Measurements from ENCODE around the gene PTBP1.

The PTBP1 gene

GRCh38 chr19:805166-805551 lies 7.9 kb downstream of the PTBP1 start:
- TF ChIP-seq POLR2A (IDR thresholded peaks at IDR 0.05; ENCODE audit: low read depth, low read length), result no peak
- FAIRE-seq, result no peak
- DNase-seq (ENCODE audit: insufficient read length, low spot score), result no peak

GRCh38 chr19:805600-806550 lies 8.6 kb downstream of the PTBP1 start:
- TF ChIP-seq POLR2A (IDR thresholded peaks at IDR 0.05; ENCODE audit: low read depth, low read length), result no peak
- FAIRE-seq (no peak), DNase-seq (ENCODE audit: insufficient read length, low spot score) (no peak)

GRCh38 chr19:806815-807421 lies 9.7 kb downstream of the PTBP1 start:
- FAIRE-seq (no peak), DNase-seq (ENCODE audit: insufficient read length, low spot score) (no peak)
- no peak for TF ChIP-seq POLR2A (IDR thresholded peaks at IDR 0.05; ENCODE audit: low read depth, low read length)

- no peak for TF ChIP-seq POLR2A (IDR thresholded peaks at IDR 0.05; ENCODE audit: low read depth, low read length)
- FAIRE-seq, result no peak
- DNase-seq (ENCODE audit: insufficient read length, low spot score), result no peak
These were observed 10.6 kb downstream of the PTBP1 start for GRCh38 chr19:807627-808422.

GRCh38 chr19:808423-808775 lies 11.1 kb downstream of the PTBP1 start:
- no peak for FAIRE-seq
- no peak for TF ChIP-seq POLR2A (IDR thresholded peaks at IDR 0.05; ENCODE audit: low read depth, low read length)
- no peak for DNase-seq (ENCODE audit: insufficient read length, low spot score)

- no peak for TF ChIP-seq POLR2A (IDR thresholded peaks at IDR 0.05; ENCODE audit: low read depth, low read length)
- FAIRE-seq (no peak), DNase-seq (ENCODE audit: insufficient read length, low spot score) (peak; percentile 18)
These were observed 13.0 kb downstream of the PTBP1 start for GRCh38 chr19:810077-810855.

- no peak for FAIRE-seq
- no peak for DNase-seq (ENCODE audit: insufficient read length, low spot score)
- TF ChIP-seq POLR2A (IDR thresholded peaks at IDR 0.05; ENCODE audit: low read depth, low read length), result no peak
These were observed 13.7 kb downstream of the PTBP1 start for GRCh38 chr19:810883-811489.

GRCh38 chr19:811506-812048 lies 14.3 kb downstream of the PTBP1 start:
- TF ChIP-seq POLR2A (IDR thresholded peaks at IDR 0.05; ENCODE audit: low read depth, low read length), result no peak
- DNase-seq (ENCODE audit: insufficient read length, low spot score) (no peak), FAIRE-seq (no peak)

GRCh38 chr19:812049-812746 lies 14.9 kb downstream of the PTBP1 start:
- no peak for DNase-seq (ENCODE audit: insufficient read length, low spot score)

GRCh38 chr19:812747-813218 lies 15.5 kb downstream of the PTBP1 start:
- FAIRE-seq, result no peak
- DNase-seq (ENCODE audit: insufficient read length, low spot score), result no peak

More at GRCh38 chr19:812049-812746, 14.9 kb downstream of the PTBP1 start:
- no peak for TF ChIP-seq POLR2A (IDR thresholded peaks at IDR 0.05; ENCODE audit: low read depth, low read length)
- FAIRE-seq, result no peak

GRCh38 chr19:813219-814151 lies 16.2 kb downstream of the PTBP1 start:
- DNase-seq (ENCODE audit: insufficient read length, low spot score) (no peak), FAIRE-seq (no peak)
- TF ChIP-seq POLR2A (IDR thresholded peaks at IDR 0.05; ENCODE audit: low read depth, low read length), result no peak

More at GRCh38 chr19:812747-813218, 15.5 kb downstream of the PTBP1 start:
- TF ChIP-seq POLR2A (IDR thresholded peaks at IDR 0.05; ENCODE audit: low read depth, low read length), result no peak
